Caki2 (cell line): ENCODE data around the gene ZNF536. TPM values are rescaled to one million over a fixed set of nuclear protein-coding genes. Genes with fewer than 3 reads are reported as not detected.
"Not testable (repeated sequence)": the region's sequence is repeated elsewhere in the genome, so short reads cannot be mapped to it uniquely, and the experiment has no call there.

Experiments used
- DNase-seq: peaks from one replicate; pipeline ENCODE4 v3.0.0-alpha.2; 2015; ENCODE audit warnings: low read depth
- in situ Hi-C: cut with HindIII; loops from 2 replicates; pipeline ENCODE4 v1.10.0; 2016; ENCODE audit warnings: low sequenced_read_pairs, low pct_unique_long_range_greater_than_20kb, mixed read lengths
- total RNA-seq: library from RNA; depleted of rRNA; stranded (reverse); fragments of >200 nt; shearing (Covaris generic); gene quantifications from 2 replicates; pipeline ENCODE4 v1.2.3, GENCODE V29; 2014; ENCODE audit warnings: low replicate concordance

The ZNF536 gene
- total RNA-seq, 1 experiment from 2014 or later = not detected

DNA sequence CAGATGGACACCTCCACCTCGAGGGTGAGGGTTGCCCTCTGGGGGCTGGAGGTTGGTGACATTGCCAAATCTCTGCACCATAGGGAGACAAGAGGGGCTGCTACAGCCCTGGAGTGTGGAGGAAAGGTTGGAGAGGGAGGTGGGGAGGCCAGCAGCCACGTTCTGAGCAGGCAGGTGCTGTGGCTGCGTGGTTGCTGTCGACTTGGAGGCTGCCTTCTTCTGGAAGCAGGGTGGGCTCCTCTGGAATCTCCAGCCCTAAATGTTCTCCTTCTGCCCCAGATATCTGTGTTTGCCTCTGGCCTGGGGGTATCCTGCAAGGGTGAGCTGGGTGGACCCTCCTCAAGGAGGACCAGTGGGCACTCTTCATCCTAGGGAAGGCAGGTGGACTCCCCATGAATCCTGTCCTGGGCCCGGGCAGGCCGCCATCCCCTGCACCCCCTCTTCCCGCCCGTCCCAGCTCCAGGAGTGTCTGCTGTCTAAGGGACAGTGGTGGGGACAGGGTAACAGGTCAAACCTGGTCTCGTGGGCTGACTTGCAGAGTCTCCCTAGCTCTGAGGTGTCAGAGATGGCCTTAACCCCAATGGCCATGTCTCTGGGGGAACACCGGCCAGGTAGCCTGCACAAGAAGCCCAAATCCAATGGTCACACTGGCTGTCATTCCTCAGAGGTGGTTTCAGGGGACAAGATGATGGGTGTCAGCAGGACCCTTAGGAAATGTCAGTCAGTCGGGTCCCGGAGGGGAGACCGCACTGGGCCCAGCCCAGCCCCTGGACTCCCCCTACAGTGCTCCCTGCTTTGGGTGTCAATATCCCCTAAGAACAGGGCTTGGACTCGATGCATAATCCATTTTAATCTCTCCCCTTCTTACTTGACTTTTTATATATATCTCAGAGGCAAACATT lies 32.3 kb upstream of the ZNF536 start:
- in situ Hi-C loops = no loop called here
- no peak for DNase-seq

DNA sequence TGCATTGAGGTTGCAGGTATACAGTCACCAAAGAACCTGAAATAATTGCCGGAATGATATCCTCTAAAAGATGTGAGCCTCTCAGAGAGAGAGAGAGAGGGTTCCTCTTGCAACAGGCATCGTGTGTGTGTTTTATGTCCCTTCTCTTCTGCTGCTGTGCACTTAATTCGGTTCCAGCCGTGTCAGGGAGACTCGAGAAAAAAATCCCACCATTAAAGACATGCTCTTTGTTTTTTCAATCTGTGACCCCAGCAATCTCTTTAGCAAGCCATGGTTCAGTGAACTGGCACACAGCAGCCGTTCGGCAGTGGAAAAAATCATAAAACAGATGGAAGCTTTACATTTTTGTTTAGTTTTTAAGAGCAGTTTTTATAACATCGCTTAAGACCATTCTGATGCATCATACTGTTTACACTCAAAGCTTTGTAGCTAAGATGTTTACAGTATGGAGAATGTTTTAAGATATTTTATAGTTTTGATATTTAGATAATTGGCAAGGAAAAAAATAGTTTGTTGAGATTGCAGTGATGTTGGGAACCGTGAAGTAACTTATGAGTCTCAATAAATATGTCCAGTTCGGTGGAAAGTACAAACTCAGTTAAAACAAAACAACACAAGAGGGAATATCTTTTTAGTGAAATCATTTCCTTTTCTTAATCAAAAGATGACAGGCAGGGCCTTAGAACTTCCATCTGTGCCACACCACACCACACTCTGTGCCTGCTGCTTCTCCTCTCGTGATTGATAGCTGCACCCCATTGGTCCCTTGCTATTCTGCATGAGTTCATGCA lies 31.2 kb upstream of the ZNF536 start:
- in situ Hi-C loops = no loop called here
- no peak for DNase-seq

- DNase-seq = no peak
Observed at GRCh38 chr19:30341611-30342201, 30.5 kb upstream of the ZNF536 start.

DNA sequence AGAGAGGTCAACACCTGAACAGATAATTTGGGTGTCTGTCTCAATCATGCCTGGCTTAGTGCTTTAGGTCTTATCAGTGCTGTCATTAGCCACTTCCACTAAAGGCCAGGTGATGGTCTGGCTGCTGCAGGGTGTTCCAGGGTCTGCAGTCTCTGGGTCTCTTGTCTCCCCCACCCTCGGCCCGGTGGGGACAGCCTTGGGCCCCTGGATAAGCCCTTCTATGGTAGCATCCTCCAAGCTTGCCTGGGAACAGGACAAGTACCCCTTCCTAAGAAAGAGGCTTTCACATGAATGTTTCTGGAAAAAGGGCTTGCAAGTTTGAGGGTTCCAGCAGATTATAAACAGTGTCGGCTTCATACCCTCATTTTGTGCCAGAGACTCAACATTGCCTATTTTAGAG lies 29.3 kb upstream of the ZNF536 start:
- in situ Hi-C loops = no loop called here
- no peak for DNase-seq

More at GRCh38 chr19:30341611-30342201, 30.5 kb upstream of the ZNF536 start:
- in situ Hi-C loops = no loop called here

DNA sequence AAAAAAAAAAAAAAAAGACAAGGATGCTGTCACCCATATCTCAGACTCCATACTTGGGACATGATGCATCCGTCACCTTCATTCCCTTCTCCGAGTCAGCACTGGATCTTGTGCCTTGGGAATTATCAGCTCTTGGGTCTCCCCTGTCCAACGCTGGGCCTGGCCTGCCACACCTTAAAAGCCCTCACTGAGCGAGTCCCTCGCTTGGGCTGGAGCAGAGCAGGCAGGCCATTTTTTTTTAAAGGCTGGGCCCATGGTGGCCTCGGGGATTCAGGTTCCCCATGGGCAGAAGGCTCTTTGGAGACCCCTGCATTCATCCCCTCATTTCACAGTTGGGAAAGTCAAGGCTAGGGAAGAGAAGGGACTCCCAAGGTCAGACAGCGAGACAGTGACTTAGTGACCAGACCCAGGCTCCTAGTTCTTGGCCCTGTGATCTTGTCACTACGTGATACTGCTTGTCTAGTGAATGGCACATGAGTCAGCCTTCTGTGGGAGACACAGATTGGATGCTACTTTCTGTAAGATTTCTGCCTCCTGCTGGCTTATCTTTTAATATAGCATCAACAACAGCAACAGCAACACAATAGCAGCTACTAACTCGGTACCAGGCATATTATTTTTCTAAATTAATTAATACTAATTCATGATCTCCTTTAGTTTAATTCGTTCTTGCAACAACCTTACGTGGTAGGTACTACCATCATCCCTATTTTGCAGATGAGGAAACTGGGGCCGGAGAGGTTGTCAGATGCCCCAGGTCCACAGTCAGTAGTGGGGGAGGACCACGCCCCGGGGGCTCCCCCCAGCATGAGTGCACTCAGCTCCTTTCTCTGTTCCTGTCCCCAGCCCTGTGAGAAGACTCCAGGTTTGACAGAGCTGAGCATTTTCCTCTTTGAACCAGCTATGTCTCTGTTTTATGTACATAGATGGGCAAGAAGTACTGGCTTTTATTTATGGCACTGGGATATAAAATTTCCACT lies 27.4 kb upstream of the ZNF536 start:
- no peak for DNase-seq
- in situ Hi-C loops = no loop called here

GRCh38 chr19:30345686-30346085 lies 26.5 kb upstream of the ZNF536 start:
- in situ Hi-C loops = no loop called here

DNA sequence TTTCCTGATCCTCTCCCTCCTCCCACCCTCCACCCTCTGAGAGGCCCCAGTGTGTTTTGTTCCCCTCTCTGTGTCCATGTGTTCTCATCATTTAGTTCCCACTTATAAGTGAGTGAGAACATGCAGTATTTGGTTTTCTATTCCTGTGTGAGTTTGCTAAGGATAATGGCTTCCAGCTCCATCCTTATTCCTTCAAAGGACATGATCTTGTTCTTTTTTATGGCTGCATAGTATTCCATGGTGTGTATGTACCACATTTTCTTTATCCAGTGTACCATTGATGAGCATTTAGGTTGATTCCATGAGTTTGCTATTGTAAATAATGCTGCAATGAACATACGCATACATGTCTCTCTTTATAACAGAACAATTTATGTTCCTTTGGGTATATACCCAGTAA lies 25.7 kb upstream of the ZNF536 start:
- DNase-seq, in situ Hi-C loops: not testable (repeated sequence)

More at GRCh38 chr19:30345686-30346085, 26.5 kb upstream of the ZNF536 start:
- no peak for DNase-seq

GRCh38 chr19:30349131-30349730 lies 23.0 kb upstream of the ZNF536 start:
- in situ Hi-C loops = no loop called here
- no peak for DNase-seq

- DNase-seq = no peak
- in situ Hi-C loops = no loop called here
Observed at GRCh38 chr19:30350692-30351663, 21.2 kb upstream of the ZNF536 start.

DNA sequence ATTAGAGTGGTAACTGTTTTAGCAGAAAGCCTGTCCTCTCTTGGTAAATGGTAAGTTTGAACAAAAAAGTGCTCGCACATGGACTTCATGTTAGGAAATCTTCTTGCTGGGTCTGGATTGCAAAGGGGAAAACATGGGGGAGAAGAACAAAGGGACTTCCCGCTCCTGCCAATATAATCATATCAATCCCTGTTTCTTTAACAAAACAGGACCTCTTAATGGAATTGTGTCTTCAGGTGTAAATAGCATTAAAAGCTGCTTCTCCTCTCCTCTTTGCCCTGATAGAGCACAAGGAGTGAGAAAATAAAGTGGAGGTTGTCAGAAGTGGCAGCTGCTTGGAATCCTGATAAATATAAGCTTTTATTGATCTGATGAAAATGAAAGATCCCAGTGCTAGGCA lies 20.4 kb upstream of the ZNF536 start:
- no peak for DNase-seq
- in situ Hi-C loops = no loop called here

GRCh38 chr19:30353394-30353945 lies 18.7 kb upstream of the ZNF536 start:
- no peak for DNase-seq
- in situ Hi-C loops = no loop called here

DNA sequence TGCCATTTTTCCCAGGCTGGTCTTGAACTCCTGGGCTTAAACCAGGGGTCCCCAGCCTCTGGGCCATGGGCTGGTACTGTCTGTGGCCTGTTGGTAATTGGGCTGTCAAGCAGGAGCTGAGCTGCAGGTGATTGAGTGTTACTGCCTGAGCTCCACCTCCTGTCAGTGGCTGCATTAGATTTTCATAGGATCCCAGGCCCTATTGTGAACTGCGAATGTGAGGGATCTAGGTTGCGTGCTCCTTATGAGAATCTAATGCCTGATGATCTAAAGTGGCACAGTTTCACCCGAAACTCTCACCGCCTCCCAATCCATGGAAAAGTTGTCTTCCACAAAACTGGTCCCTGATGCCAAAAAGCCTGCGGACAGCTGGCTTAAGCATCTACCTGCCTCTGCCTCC lies 16.6 kb upstream of the ZNF536 start:
- DNase-seq = no peak
- in situ Hi-C loops = no loop called here

DNA sequence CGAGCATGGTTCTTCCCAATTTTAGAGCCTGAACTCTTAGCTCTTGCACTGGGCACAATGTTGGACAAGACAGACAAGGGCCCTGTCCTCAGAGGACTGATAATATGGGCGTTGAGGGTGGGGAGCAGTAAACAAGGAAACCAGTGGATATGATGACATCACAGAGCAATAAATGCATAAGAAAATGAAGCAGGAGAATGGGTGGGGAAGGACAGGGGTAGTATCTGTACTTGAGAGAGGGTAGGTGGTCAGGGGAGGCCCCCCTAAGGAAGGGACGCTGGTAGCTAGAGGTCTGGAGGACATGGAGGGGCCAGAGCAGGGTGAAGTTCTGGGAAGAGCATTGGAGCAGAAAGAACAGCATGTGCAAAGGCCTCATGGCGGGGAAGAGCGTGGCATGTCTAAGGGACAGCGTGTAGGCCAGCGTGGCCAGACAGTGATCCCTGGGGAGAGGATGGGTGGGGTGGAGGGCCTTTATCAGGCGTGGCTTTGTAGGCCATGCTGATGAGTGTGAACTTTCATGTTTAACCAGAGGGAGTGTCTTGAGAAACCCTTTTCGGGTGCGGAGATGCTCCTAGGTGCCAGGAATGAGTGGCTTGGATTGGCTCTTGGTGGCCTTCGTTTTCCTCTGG lies 15.1 kb upstream of the ZNF536 start:
- DNase-seq = no peak
- in situ Hi-C loops = no loop called here

- DNase-seq = no peak
- in situ Hi-C loops = no loop called here
Observed at GRCh38 chr19:30357580-30357954, 14.6 kb upstream of the ZNF536 start.

DNA sequence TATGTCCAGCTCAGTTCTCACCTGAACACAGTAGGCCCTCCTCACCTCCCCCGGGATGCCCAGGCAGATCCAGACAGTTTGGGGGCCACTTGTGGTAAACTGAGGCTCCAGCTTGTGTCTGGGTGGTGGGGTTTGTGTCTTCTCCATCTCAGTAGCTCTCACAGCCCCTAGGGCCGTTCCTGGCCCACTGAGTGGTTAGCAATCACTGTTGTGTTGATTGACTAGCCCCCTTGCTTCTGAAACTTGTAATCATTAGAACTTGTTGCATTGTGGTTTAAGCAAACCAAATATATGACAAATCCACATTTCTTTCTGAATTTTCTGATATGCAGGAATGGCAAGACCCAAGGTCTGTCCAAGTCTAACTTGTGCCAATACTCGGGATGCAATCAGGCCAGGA lies 13.9 kb upstream of the ZNF536 start:
- in situ Hi-C loops = no loop called here
- no peak for DNase-seq
